ENCODE data around the gene ADTRP. TPM values are rescaled to one million over a fixed set of nuclear protein-coding genes. Genes with fewer than 3 reads are reported as not detected.

Gene ADTRP
- total and polyA plus RNA-seq, 7 donors: 0.36 to 86.9 (median 31.2) TPM; not detected in 3

DNA sequence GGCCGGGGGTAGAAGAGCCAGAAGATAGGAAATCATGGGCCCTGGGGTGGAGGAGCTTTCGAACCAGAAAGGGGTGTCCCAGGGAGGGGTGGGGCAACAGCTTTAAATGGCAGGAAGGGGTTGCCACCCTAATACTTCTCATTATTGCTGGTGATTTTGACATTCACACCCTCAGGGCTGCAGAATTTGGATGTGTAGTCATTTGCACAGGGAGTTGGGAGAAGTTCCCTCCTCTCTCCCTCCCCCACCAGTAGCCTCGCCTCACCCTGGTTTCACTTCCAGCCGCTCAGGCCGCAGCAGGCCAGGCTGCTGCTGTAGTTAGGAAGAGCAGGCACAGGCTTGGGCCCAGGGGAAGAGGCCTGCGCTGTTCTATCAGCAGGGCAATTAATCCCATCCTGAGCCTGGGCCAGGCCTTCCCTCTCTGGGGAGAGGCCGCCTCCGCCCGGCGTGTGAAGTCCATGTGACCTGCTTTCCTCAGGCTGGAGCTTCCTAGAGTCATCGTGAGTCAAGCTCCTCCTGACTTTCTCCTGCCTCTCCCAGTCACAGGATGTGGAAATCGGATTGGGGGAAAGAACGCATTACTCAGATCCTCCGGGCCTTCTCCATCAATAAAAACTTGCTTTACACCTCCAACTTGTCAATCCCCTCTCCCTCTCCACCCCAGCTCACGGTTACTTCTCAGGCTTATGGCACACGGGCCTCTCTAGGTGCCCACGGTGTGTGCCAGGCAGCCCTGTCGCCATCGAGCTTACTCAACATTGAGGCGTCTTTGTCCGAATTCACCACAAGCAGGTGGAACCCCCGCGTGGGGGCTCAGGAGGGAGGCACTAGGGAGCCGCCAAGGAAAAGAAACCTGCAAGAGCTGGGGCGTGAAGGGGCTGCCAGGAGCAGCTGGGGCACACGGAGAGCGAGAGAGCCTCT is 7.8 kb downstream of the ADTRP start:
- peak overlapping the region; percentile 75 to 83 (median 80) for H3K27ac ChIP-seq
- no peaks in the 10 kb centered on the region for H3K36me3 ChIP-seq
- peak; percentile 96 for DNase-seq
- 49 to 72% methylated on average over 27 of the region's 27 CpGs for WGBS, 2 donors
- intact Hi-C loops (cut with DNase I): no loop called here
- H3K4me1 ChIP-seq: peaks cover 0 to 54% (median 31%) of the 10 kb centered on the region in 4 donors
- H3K4me3 ChIP-seq: peak overlapping the region in 1 of 4 donors; percentile 4
- TF ChIP-seq POLR2AphosphoS5 (IDR thresholded peaks at IDR 0.05) (peak; percentile 51 to 85 (median 66)), POLR2A (IDR thresholded peaks at IDR 0.05) (peak in 1 of 2 donors; percentile 37), EP300 (IDR thresholded peaks at IDR 0.05) (peak in 2 of 4 donors; percentile 8 to 85)
- TF ChIP-seq, protein P1, sequence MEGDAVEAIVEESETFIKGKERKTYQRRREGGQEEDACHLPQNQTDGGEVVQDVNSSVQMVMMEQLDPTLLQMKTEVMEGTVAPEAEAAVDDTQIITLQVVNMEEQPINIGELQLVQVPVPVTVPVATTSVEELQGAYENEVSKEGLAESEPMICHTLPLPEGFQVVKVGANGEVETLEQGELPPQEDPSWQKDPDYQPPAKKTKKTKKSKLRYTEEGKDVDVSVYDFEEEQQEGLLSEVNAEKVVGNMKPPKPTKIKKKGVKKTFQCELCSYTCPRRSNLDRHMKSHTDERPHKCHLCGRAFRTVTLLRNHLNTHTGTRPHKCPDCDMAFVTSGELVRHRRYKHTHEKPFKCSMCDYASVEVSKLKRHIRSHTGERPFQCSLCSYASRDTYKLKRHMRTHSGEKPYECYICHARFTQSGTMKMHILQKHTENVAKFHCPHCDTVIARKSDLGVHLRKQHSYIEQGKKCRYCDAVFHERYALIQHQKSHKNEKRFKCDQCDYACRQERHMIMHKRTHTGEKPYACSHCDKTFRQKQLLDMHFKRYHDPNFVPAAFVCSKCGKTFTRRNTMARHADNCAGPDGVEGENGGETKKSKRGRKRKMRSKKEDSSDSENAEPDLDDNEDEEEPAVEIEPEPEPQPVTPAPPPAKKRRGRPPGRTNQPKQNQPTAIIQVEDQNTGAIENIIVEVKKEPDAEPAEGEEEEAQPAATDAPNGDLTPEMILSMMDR (IDR thresholded peaks at IDR 0.05): no peak
- H3K27me3 ChIP-seq: no peaks in the 10 kb centered on the region
- H3K9me3 ChIP-seq: no peaks in the 10 kb centered on the region

DNA sequence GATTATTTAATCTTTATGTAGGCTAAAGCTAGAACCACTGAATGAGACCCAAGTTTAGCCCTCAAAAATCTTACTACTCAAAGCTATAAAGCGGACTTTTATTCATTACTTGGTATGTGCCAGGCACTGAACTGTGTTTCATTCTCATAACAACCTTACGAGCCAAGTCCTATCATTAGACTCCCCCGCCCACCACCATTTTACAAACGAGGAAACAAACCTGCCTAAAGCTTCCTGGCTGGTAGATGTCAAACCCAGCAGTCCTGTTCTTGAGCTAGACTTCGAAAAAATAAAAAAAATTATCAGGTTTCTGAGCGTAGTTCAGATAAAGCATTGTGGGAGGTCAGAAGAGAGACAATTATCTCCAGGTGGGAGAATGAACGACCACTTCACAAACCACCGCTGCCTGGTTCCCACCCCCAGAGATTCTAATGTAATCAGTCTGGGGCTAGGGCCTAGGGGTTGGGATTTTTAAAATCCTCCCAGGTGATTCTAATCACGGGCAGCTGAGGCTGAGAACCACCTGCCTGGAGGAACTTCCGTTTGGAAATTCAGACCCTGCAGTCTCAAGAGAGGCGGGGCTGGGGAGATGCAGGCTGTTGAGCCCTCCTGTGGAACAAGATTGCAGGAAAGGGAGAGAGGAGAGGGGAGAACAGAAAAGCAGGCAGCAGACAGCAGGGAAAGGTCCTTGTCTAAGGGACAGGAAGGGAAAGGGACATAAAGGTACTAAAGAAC is 8.6 kb downstream of the ADTRP start:
- Histone ChIP-seq H3K36me3 (no peaks in the 10 kb centered on the region), H3K9me3 (no peaks in the 10 kb centered on the region), H3K27me3 (no peaks in the 10 kb centered on the region), H3K4me1 (peaks cover 0 to 60% (median 31%) of the 10 kb centered on the region in 4 donors), H3K4me3 (peak overlapping the region in 1 of 4 donors; percentile 4), H3K27ac (peak overlapping the region; percentile 75 to 83 (median 80))
- no peak for DNase-seq
- WGBS, 2 donors: 17 to 58% methylated on average over 11 of the region's 11 CpGs
- TF ChIP-seq EP300 (IDR thresholded peaks at IDR 0.05): no peak
- no peak for TF ChIP-seq POLR2AphosphoS5 (IDR thresholded peaks at IDR 0.05)
- TF ChIP-seq, protein P1 (IDR thresholded peaks at IDR 0.05): no peak
- no peak for TF ChIP-seq POLR2A (IDR thresholded peaks at IDR 0.05)
- intact Hi-C loops (cut with DNase I): no loop called here

DNA sequence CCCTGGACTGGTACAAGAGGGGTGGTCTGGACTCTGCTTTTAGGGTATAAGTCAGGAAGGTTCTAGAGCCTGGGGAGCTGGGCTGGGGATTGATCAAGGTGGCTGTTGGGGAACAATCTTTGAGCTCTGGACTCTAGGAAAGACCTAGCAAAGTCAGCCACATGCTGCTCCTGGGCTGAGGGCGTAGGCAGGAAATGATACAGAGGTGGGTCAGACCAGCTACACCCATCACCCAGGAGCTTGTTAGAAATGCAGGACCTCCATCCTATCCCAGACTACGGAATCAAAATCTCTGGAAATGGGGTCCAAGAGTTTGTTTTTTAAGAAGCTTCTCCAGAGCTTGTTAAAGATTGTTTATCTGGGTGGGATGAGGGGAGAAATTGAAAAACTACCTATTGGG is 9.4 kb downstream of the ADTRP start:
- H3K27ac ChIP-seq: peak overlapping the region in 1 of 4 donors; percentile 83

DNA sequence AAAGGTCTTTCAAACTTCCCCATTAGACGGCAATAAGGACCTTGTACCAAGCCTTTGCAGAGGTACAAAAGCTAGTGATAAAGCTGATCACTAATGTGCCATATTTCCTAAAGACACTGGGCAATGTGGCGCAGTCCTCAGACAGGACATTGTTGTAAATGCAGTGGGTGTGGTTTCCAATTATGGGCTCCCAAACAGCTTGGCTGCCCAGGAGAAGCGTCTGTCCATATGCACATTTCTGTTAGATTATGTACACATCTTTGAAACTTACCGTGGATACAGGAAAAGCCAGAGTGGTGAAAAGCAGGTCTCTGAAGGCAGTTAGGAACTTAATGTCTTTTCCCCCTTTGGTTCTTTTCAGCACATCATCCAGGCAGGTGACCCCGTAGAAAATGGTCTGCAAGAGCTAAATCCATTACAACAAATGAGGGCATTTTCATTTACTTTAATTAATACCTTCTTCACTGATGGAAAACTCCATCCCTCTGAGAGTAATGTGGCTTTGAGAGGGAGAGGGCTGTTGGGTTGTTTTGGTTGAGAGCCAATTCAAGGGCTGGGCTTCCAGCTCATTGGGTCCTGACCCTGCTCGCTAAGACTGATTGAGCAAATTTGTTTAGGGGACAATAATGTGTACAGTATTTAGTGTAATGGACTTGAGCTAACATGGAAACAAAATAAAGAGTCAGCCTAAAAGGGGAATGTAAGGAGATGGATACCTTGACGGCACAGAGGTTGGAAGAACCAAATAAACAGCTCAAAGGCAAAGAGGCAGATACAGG is 10.4 kb downstream of the ADTRP start:
- 69 to 85% methylated on average over 7 of the region's 7 CpGs for WGBS, 2 donors
- H3K36me3 ChIP-seq: no peaks in the 10 kb centered on the region
- no peak for DNase-seq
- peaks cover 0 to 74% (median 44%) of the 10 kb centered on the region in 4 donors for H3K4me1 ChIP-seq
- no peak overlapping the region for H3K4me3 ChIP-seq
- H3K9me3 ChIP-seq: no peaks in the 10 kb centered on the region
- H3K27ac ChIP-seq: no peak overlapping the region
- intact Hi-C loops (cut with DNase I): no loop called here
- TF ChIP-seq, protein P1 (IDR thresholded peaks at IDR 0.05): no peak
- TF ChIP-seq POLR2AphosphoS5 (IDR thresholded peaks at IDR 0.05) (no peak), POLR2A (IDR thresholded peaks at IDR 0.05) (no peak), EP300 (IDR thresholded peaks at IDR 0.05) (no peak)
- no peaks in the 10 kb centered on the region for H3K27me3 ChIP-seq

More for the DNA sequence above, 9.4 kb downstream of the ADTRP start:
- 74 to 82% methylated on average over 2 of the region's 2 CpGs for WGBS, 2 donors
- Histone ChIP-seq H3K36me3 (no peaks in the 10 kb centered on the region), H3K9me3 (no peaks in the 10 kb centered on the region), H3K27me3 (no peaks in the 10 kb centered on the region), H3K4me3 (no peak overlapping the region), H3K4me1 (peaks cover 0 to 63% (median 33%) of the 10 kb centered on the region in 4 donors)
- TF ChIP-seq EP300 (IDR thresholded peaks at IDR 0.05) (no peak), POLR2A (IDR thresholded peaks at IDR 0.05) (no peak), POLR2AphosphoS5 (IDR thresholded peaks at IDR 0.05) (no peak)
- TF ChIP-seq, protein P1 (IDR thresholded peaks at IDR 0.05): no peak
- intact Hi-C loops (cut with DNase I): no loop called here
- no peak for DNase-seq
